HepG2 (cell line): Measurements from ENCODE around the gene TMEM135. TPM values are rescaled to one million over a fixed set of nuclear protein-coding genes. Genes with fewer than 3 reads are reported as not detected.
A peak's percentile ranks its signal among the peaks of the same experiment; 100 is the strongest.

ENCODE experiments used
- ATAC-seq: fragments of 200-7000 bp; cut with Tn5 transposase; 3 replicates; pipeline ENCODE4 v1.9.1; 2020; ENCODE audit warnings: mild to moderate bottlenecking, moderate library complexity
- BruUV-seq: library from RNA; stranded (reverse); fragments of 400-500 nt; replicated peaks from 2 replicates; lab custom pipeline; 2021; lab: Mats Ljungman, UMichigan
- CTCF ChIA-PET: fragments of 300-600 bp; formaldehyde crosslinking; extraction: SDS; loops from one replicate; lab custom pipeline; 2021; ENCODE audit warnings: low total read pairs, inconsistent platforms, low intra/inter-chr PET ratio; lab: Yijun Ruan, JAX
- POLR2A ChIA-PET: fragments of 350-600 bp; sonication (Branson Sonifier 250); formaldehyde crosslinking; loops from one replicate; lab custom pipeline; 2020; ENCODE audit warnings: antibody characterized with exemption, inconsistent platforms; lab: Yijun Ruan, JAX
- DNase-seq: peaks from one replicate; pipeline ENCODE4 v3.0.0-alpha.2; 2015; ENCODE audit warnings: low spot score
- FAIRE-seq: peaks from 3 replicates; lab custom pipeline; 2011; peaks lifted over from hg19 to GRCh38; lab: Jason Lieb, UNC
- H2AFZ ChIP-seq: one replicate; pipeline ENCODE4 v1.6.1; 2011; ENCODE audit warnings: low read length, inconsistent platforms
- H3K27ac ChIP-seq: fragments of 300-600 bp; 3 replicates; pipeline ENCODE4 v1.8.0; 2011; ENCODE audit warnings: mixed run types, mild to moderate bottlenecking, mixed read lengths, low read length, inconsistent platforms; ENCODE audit not compliant: insufficient read depth; ENCODE audit errors: extremely low read length
- H3K27me3 ChIP-seq, 2 experiments: fragments of 200-600 bp in 1 of 2; 2 replicates in 1 of 2; 3 replicates in 1 of 2; pipeline versions ENCODE4 v1.6.0 to v1.8.0; 2011; ENCODE audit warnings: low read length in 2 of 2, mild to moderate bottlenecking in 2 of 2, moderate library complexity in 2 of 2, inconsistent platforms in 1 of 2; ENCODE audit not compliant: insufficient read depth in 2 of 2, control insufficient read depth in 1 of 2
- H3K36me3 ChIP-seq, 2 experiments: fragments of 200-600 bp in 1 of 2; replicated peaks in 1 of 2; 2 replicates in 1 of 2; 3 replicates in 1 of 2; pipeline versions ENCODE4 v1.5.1 to v1.8.0; 2011; ENCODE audit warnings: low read length in 2 of 2, inconsistent platforms in 1 of 2; ENCODE audit not compliant: insufficient read depth in 2 of 2, control insufficient read depth in 1 of 2
- H3K4me1 ChIP-seq: 2 replicates; pipeline ENCODE4 v1.5.1; 2012; ENCODE audit warnings: low read length, inconsistent platforms; ENCODE audit not compliant: insufficient read depth
- H3K4me2 ChIP-seq: 2 replicates; pipeline ENCODE4 v1.6.0; 2011; ENCODE audit warnings: low read depth, low read length, inconsistent platforms
- H3K4me3 ChIP-seq, 3 experiments: fragments of 200-600 bp in 1 of 3; sonication (generic), shearing (Covaris generic) in 1 of 3; replicated peaks in 1 of 3; 2 replicates each; pipeline ENCODE4 v1.5.1; 2011 to 2016; ENCODE audit warnings: low read length in 3 of 3, inconsistent platforms in 2 of 3, low read depth in 2 of 3, mild to moderate bottlenecking in 2 of 3, control low read depth in 1 of 3, mixed read lengths in 1 of 3; ENCODE audit not compliant: insufficient read depth in 1 of 3
- H3K79me2 ChIP-seq: one replicate; pipeline ENCODE4 v1.6.1; 2011; ENCODE audit warnings: low read length, inconsistent platforms; ENCODE audit not compliant: insufficient read depth
- H3K9ac ChIP-seq: 2 replicates; pipeline ENCODE4 v1.6.0; 2011; ENCODE audit warnings: mild to moderate bottlenecking, low read depth, low read length, inconsistent platforms; ENCODE audit not compliant: insufficient read depth
- H3K9me3 ChIP-seq: 2 replicates; pipeline ENCODE4 v1.5.1; 2012; ENCODE audit warnings: mild to moderate bottlenecking, low read length
- H4K20me1 ChIP-seq: 2 replicates; pipeline ENCODE4 v1.6.0; 2011; ENCODE audit warnings: inconsistent platforms, mild to moderate bottlenecking, low read length, moderate library complexity; ENCODE audit not compliant: insufficient read depth
- CENPX ChIP-seq: sonication (generic); formaldehyde crosslinking; IDR thresholded peaks from 2 replicates; pipeline ENCODE4 v1.9.0; 2021; ENCODE audit warnings: mild to moderate bottlenecking, missing genetic modification reagents, moderate library complexity
- FOXJ3 ChIP-seq: sonication (generic); formaldehyde crosslinking; IDR thresholded peaks from 2 replicates; pipeline ENCODE4 v1.4.0; 2020; ENCODE audit warnings: missing genetic modification reagents, mild to moderate bottlenecking, borderline replicate concordance
- MAFF ChIP-seq: IDR thresholded peaks from 2 replicates; pipeline ENCODE4 v1.6.1; 2011; ENCODE audit warnings: low read depth, low read length, improper control_type of control experiment
- MAFK ChIP-seq, 2 experiments: IDR thresholded peaks in 1 of 2; conservative IDR thresholded peaks in 1 of 2; 2 replicates each; pipeline ENCODE4 v1.6.1; 2011; ENCODE audit warnings: improper control_type of control experiment in 2 of 2, low read length in 2 of 2
- NFYB ChIP-seq: sonication (generic); formaldehyde crosslinking; IDR thresholded peaks from 2 replicates; pipeline ENCODE4 v1.4.0; 2020; ENCODE audit warnings: missing genetic modification reagents
- POLR2AphosphoS2 ChIP-seq: IDR thresholded peaks from 2 replicates; pipeline ENCODE4 v1.6.1; 2011; ENCODE audit warnings: low read depth, low read length, improper control_type of control experiment
- TCF7 ChIP-seq: sonication (generic); IDR thresholded peaks from 2 replicates; pipeline ENCODE4 v1.6.1; 2016; ENCODE audit warnings: antibody characterized with exemption, low read depth
- TEAD2 ChIP-seq: sonication (generic); formaldehyde crosslinking; IDR thresholded peaks from 2 replicates; pipeline ENCODE4 v1.9.0; 2021; ENCODE audit warnings: missing genetic modification reagents
- ZNF282 ChIP-seq: fragments of 450-650 bp; IDR thresholded peaks from 2 replicates; pipeline ENCODE4 v1.6.1; 2018; ENCODE audit not compliant: partially characterized antibody
- ZNF30 ChIP-seq: sonication (generic); formaldehyde crosslinking; IDR thresholded peaks from 2 replicates; pipeline ENCODE4 v1.5.0; 2020; ENCODE audit warnings: mild to moderate bottlenecking, missing genetic modification reagents
- ZNF530 ChIP-seq: sonication (generic); formaldehyde crosslinking; IDR thresholded peaks from 2 replicates; pipeline ENCODE4 v1.5.0; 2020; ENCODE audit warnings: low read depth, mild to moderate bottlenecking, missing genetic modification reagents
- ZNF652 ChIP-seq: IDR thresholded peaks from 2 replicates; pipeline ENCODE4 v1.6.1; 2016; ENCODE audit warnings: low read depth, borderline replicate concordance
- ZNF660 ChIP-seq: sonication (generic); formaldehyde crosslinking; IDR thresholded peaks from 2 replicates; pipeline ENCODE4 v1.5.1; 2020; ENCODE audit warnings: mild to moderate bottlenecking, low read depth, missing genetic modification reagents, borderline replicate concordance
- WGBS: methylation state at CpG from one replicate; pipeline ENCODE4 v1.1.6; 2017; ENCODE audit warnings: low lambda C conversion rate; 5-methylcytosine and 5-hydroxymethylcytosine counted together
- in situ Hi-C: cut with HindIII; loops from 2 replicates; pipeline ENCODE4 v1.10.0; 2017; ENCODE audit warnings: low pct_unique_long_range_greater_than_20kb; ENCODE audit not compliant: extremely low pct_ligation_motif_present
- intact Hi-C: fragments of 100-400 bp; cut with micrococcal nuclease; formaldehyde crosslinking; loops from one replicate; pipeline ENCODE4 v1.10.0; 2022; ENCODE audit not compliant: unreplicated experiment
- polyA plus RNA-seq, 8 experiments: library from polyadenylated mRNA; depleted of rRNA in 3 of 8; stranded (reverse) in 7 of 8; unstranded in 1 of 8; fragments of >200 nt; fragmentation: Illumina TruSeq in 4 of 8; extraction: Trizol in 4 of 8; gene quantifications; 2 replicates each; pipeline versions ENCODE4 v1.2.1 to v1.2.3, GENCODE V29; 2011 to 2016; ENCODE audit warnings: low read depth in 4 of 8, missing spikeins in 1 of 8, mixed read lengths in 1 of 8; ENCODE audit not compliant: insufficient read depth in 1 of 8
- total RNA-seq, 5 experiments: library from RNA; depleted of rRNA; stranded (reverse); fragments of >200 nt; fragmentation: Illumina TruSeq; extraction: Trizol; gene quantifications; 2 replicates each; pipeline ENCODE4 v1.2.3, GENCODE V29; 2016; ENCODE audit warnings: low read depth in 1 of 5
- TF ChIP-seq, protein P1 (sequence below): sonication (generic); formaldehyde crosslinking; IDR thresholded peaks from 2 replicates; pipeline ENCODE4 v1.4.0; 2020; ENCODE audit warnings: mild to moderate bottlenecking, missing genetic modification reagents, borderline replicate concordance

Gene TMEM135
- total and polyA plus RNA-seq, 2 of the 13 experiments (the other 11 are each of a cell fraction or from before 2014, with no cell fraction given), result 36.6 to 88.9 TPM

DNA sequence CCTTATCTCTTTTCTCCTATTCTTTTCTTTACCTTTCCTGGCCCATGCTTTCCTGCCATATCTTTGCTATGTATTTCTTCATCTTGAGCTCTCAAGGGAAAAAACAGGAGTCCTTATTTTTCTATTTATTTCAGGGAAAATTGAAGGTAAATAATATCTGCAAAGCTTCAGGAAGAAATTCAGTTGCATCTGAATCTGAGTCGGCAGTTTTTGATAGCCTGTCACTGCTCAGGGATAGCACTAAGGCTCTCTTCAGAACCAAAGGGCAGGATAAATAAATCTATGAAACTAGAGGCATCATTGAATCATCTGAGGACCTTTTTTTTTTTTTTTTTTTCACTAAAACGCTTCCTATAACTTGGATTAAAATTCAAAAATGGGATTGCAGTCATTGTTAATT lies 288.9 kb downstream of the TMEM135 start:
- ChIA-PET POLR2A (no interaction called here), CTCF (no interaction called here)
- Histone ChIP-seq H3K27me3 (no peaks in the 10 kb centered on the region), H3K4me1 (no peaks in the 10 kb centered on the region), H3K79me2 (no peaks in the 10 kb centered on the region), H2AFZ (no peak overlapping the region), H3K9ac (no peak overlapping the region), H4K20me1 (no peaks in the 10 kb centered on the region), H3K36me3 (peaks cover 6 to 18% of the 10 kb centered on the region in 2 experiments; a peak in 4 of 5 replicates), H3K27ac (no peak overlapping the region), H3K4me3 (no peak overlapping the region), H3K9me3 (no peaks in the 10 kb centered on the region), H3K4me2 (no peak overlapping the region)
- in situ Hi-C loops (no loop called here), intact Hi-C loops (no loop called here)
- no peak for ATAC-seq
- no peak for FAIRE-seq
- BruUV-seq, result no TSS peak
- TF ChIP-seq ZNF652 (no peak), NFYB (CRISPR knock-in tag) (no peak), FOXJ3 (CRISPR knock-in tag) (no peak), MAFF (peak; percentile 52; the same call in 1 of the 2 replicates), ZNF660 (CRISPR knock-in tag) (no peak), MAFK (conservative IDR thresholded peaks at IDR 0.05 in 1 of 2, IDR thresholded peaks at IDR 0.05 in 1 of 2; ENCODE audit: low read length in 2 of 2) (peak; percentile 43 to 75; a peak in 2 of 4 replicates), POLR2AphosphoS2 (no peak), TCF7 (no peak), ZNF30 (no peak)
- WGBS, result 96% methylated on average over 2 of the region's 2 CpGs
- DNase-seq, result no peak

DNA sequence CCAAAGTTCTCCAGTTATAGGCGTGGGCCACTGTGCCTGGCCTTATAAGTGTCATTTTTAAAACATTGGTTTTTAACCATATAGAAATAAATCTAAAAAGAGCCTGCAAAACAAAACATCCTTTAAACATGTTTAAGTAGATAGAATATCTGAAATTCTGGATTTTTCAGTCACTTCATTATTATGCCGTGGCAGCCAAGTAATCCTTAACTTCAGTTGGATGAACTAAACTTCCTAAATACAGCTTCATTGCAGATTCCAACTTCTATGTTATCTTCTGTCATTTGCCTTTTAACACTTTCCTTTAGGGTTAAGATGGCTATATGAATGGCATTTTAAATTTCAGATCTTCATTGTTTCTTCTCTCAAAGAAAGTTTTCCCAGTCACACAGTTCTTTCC lies 291.4 kb downstream of the TMEM135 start:
- Histone ChIP-seq H3K9ac (no peak overlapping the region), H3K4me3 (no peak overlapping the region), H3K9me3 (no peaks in the 10 kb centered on the region), H3K27ac (no peak overlapping the region), H3K4me1 (no peaks in the 10 kb centered on the region), H3K27me3 (no peaks in the 10 kb centered on the region), H3K36me3 (peaks cover 2 to 10% of the 10 kb centered on the region in 2 experiments; a peak in 1 of 5 replicates), H4K20me1 (no peaks in the 10 kb centered on the region), H2AFZ (no peak overlapping the region), H3K79me2 (no peaks in the 10 kb centered on the region), H3K4me2 (no peak overlapping the region)
- POLR2A ChIA-PET, result no interaction called here
- ATAC-seq (no peak), DNase-seq (no peak), FAIRE-seq (no peak)
- in situ Hi-C loops, result no loop called here
- BruUV-seq, result no TSS peak
- CTCF ChIA-PET, result no interaction called here
- intact Hi-C loops, result no loop called here
- WGBS, result 97% methylated on average over 2 of the region's 2 CpGs
- TF ChIP-seq CENPX (no peak), ZNF282 (no peak), ZNF530 (no peak), TEAD2 (no peak)
- TF ChIP-seq, protein P1, sequence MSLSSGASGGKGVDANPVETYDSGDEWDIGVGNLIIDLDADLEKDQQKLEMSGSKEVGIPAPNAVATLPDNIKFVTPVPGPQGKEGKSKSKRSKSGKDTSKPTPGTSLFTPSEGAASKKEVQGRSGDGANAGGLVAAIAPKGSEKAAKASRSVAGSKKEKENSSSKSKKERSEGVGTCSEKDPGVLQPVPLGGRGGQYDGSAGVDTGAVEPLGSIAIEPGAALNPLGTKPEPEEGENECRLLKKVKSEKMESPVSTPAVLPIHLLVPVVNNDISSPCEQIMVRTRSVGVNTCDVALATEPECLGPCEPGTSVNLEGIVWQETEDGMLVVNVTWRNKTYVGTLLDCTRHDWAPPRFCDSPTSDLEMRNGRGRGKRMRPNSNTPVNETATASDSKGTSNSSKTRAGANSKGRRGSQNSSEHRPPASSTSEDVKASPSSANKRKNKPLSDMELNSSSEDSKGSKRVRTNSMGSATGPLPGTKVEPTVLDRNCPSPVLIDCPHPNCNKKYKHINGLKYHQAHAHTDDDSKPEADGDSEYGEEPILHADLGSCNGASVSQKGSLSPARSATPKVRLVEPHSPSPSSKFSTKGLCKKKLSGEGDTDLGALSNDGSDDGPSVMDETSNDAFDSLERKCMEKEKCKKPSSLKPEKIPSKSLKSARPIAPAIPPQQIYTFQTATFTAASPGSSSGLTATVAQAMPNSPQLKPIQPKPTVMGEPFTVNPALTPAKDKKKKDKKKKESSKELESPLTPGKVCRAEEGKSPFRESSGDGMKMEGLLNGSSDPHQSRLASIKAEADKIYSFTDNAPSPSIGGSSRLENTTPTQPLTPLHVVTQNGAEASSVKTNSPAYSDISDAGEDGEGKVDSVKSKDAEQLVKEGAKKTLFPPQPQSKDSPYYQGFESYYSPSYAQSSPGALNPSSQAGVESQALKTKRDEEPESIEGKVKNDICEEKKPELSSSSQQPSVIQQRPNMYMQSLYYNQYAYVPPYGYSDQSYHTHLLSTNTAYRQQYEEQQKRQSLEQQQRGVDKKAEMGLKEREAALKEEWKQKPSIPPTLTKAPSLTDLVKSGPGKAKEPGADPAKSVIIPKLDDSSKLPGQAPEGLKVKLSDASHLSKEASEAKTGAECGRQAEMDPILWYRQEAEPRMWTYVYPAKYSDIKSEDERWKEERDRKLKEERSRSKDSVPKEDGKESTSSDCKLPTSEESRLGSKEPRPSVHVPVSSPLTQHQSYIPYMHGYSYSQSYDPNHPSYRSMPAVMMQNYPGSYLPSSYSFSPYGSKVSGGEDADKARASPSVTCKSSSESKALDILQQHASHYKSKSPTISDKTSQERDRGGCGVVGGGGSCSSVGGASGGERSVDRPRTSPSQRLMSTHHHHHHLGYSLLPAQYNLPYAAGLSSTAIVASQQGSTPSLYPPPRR (CRISPR knock-in tag), result no peak
